ENCODE data around the gene B3GALT6.

B3GALT6 gene

GRCh38 chr1:1253972-1254666, 22.1 kb downstream of the B3GALT6 start:
- WGBS (ENCODE audit: extremely low coverage, insufficient coverage, insufficient read length), result no CpG with 5 or more reads among the region's 50 CpGs
- no peak overlapping the region for H3K27ac ChIP-seq (ENCODE audit: low read depth, low read length)
- H3K14ac ChIP-seq (ENCODE audit: low read length), result no peak overlapping the region
- H2BK5ac ChIP-seq (ENCODE audit: low read depth, low read length, poor library complexity), result no peak overlapping the region
- no peak overlapping the region for H4K91ac ChIP-seq (ENCODE audit: low read depth, low read length)
- H3K36me3 ChIP-seq (ENCODE audit: control insufficient read depth in 1 of 2, insufficient read depth in 2 of 2, low read length in 2 of 2), result peaks cover 57 to 63% of the 10 kb centered on the region in 2 experiments
- no peaks in the 10 kb centered on the region for H3K79me2 ChIP-seq (ENCODE audit: control insufficient read depth, insufficient read depth, low read length, poor library complexity)
- no peak overlapping the region for H2AK5ac ChIP-seq (ENCODE audit: low read length)
- H2AFZ ChIP-seq (ENCODE audit: insufficient read depth, low read length, poor library complexity), result no peak overlapping the region
- H3K27me3 ChIP-seq (ENCODE audit: insufficient read depth, low read length), result no peaks in the 10 kb centered on the region
- DNase-seq, result no peak
- peaks cover 6% of the 10 kb centered on the region for H3K79me1 ChIP-seq (ENCODE audit: low read length)
- H3K4me2 ChIP-seq (ENCODE audit: low read length), result no peak overlapping the region
- H4K12ac ChIP-seq (ENCODE audit: low read depth, low read length), result no peak overlapping the region
- peaks cover 6% of the 10 kb centered on the region in 2 experiments for H3K4me1 ChIP-seq (ENCODE audit: control insufficient read depth in 1 of 2, insufficient read depth in 2 of 2, low read length in 2 of 2)
- no peak overlapping the region for H3K9ac ChIP-seq (ENCODE audit: low read length)
- H2BK12ac ChIP-seq (ENCODE audit: low read length), result no peak overlapping the region
- no peak overlapping the region for H3K4me3 ChIP-seq (ENCODE audit: low read depth, low read length)
- no peak overlapping the region for H4K8ac ChIP-seq (ENCODE audit: low read depth, low read length)
- H3K23ac ChIP-seq (ENCODE audit: low read length), result no peak overlapping the region
- no peak overlapping the region for H3K18ac ChIP-seq (ENCODE audit: low read length)
- H2BK120ac ChIP-seq (ENCODE audit: insufficient read depth, low read length, poor library complexity), result no peak overlapping the region
- H3K4ac ChIP-seq (ENCODE audit: low read depth, low read length), result no peak overlapping the region
- peaks cover 7% of the 10 kb centered on the region for H3K9me3 ChIP-seq (ENCODE audit: insufficient read depth, low read depth, low read length)

DNA sequence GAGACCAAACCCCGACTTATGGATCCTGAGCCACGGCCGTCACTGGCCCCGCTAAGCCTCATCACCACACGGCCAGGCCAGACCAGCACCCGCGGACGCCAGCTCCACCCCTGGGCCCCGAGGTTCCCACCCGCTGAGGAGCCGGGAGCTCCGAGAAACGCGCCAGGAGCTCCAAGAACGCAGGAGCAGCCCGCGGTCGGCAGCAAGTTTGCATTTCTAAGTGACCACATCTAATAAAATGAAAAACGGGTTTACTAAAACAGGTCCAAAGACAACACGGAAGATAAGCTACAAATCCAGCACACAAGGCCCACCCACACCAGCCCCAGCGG, 22.6 kb downstream of the B3GALT6 start:
- Histone ChIP-seq H3K4me1 (ENCODE audit: control insufficient read depth in 1 of 2, insufficient read depth in 2 of 2, low read length in 2 of 2) (peaks cover 6% of the 10 kb centered on the region in 2 experiments), H3K27me3 (ENCODE audit: insufficient read depth, low read length) (no peaks in the 10 kb centered on the region), H3K23ac (ENCODE audit: low read length) (no peak overlapping the region)

DNA sequence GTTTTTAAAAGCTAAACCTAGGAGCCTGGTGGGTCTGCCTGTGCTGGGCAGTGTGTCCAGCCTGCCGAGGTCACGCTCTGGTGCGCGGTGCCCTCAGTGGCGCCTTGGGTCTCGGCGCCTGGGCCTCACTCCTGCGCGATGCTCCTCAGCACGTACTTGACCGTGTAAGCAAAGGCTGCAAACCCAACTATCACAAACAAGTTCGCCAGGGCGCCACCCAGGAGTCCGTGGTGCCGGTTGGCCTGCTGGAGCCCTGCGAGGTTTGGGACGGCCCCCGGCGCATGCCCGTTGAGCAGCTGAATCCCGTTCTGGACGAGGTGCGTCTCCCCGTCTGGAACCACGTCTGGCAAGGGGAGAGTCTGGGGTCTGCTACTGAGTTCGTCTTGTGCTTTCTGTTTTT, 23.0 kb downstream of the B3GALT6 start:
- H3K9ac ChIP-seq (ENCODE audit: low read length), result no peak overlapping the region
- no peaks in the 10 kb centered on the region for H3K79me2 ChIP-seq (ENCODE audit: control insufficient read depth, insufficient read depth, low read length, poor library complexity)
- no peak overlapping the region for H3K14ac ChIP-seq (ENCODE audit: low read length)
- H2AFZ ChIP-seq (ENCODE audit: insufficient read depth, low read length, poor library complexity), result no peak overlapping the region
- H3K4me3 ChIP-seq (ENCODE audit: low read depth, low read length), result no peak overlapping the region
- H3K27ac ChIP-seq (ENCODE audit: low read depth, low read length), result no peak overlapping the region
- H4K12ac ChIP-seq (ENCODE audit: low read depth, low read length), result no peak overlapping the region
- H2BK5ac ChIP-seq (ENCODE audit: low read depth, low read length, poor library complexity), result no peak overlapping the region
- peaks cover 6% of the 10 kb centered on the region for H3K79me1 ChIP-seq (ENCODE audit: low read length)
- peaks cover 6% of the 10 kb centered on the region in 2 experiments for H3K4me1 ChIP-seq (ENCODE audit: control insufficient read depth in 1 of 2, insufficient read depth in 2 of 2, low read length in 2 of 2)
- no peak overlapping the region for H2AK5ac ChIP-seq (ENCODE audit: low read length)
- DNase-seq, result no peak
- H4K91ac ChIP-seq (ENCODE audit: low read depth, low read length), result no peak overlapping the region
- WGBS (ENCODE audit: extremely low coverage, insufficient coverage, insufficient read length), result no CpG with 5 or more reads among the region's 26 CpGs
- no peak overlapping the region for H3K23ac ChIP-seq (ENCODE audit: low read length)
- H3K9me3 ChIP-seq (ENCODE audit: insufficient read depth, low read depth, low read length), result peaks cover 8% of the 10 kb centered on the region
- no peak overlapping the region for H4K8ac ChIP-seq (ENCODE audit: low read depth, low read length)
- peaks cover 63 to 72% of the 10 kb centered on the region in 2 experiments for H3K36me3 ChIP-seq (ENCODE audit: control insufficient read depth in 1 of 2, insufficient read depth in 2 of 2, low read length in 2 of 2)
- H2BK12ac ChIP-seq (ENCODE audit: low read length), result no peak overlapping the region
- H3K4me2 ChIP-seq (ENCODE audit: low read length), result no peak overlapping the region
- no peaks in the 10 kb centered on the region for H3K27me3 ChIP-seq (ENCODE audit: insufficient read depth, low read length)
- H3K18ac ChIP-seq (ENCODE audit: low read length), result no peak overlapping the region
- H2BK120ac ChIP-seq (ENCODE audit: insufficient read depth, low read length, poor library complexity), result no peak overlapping the region
- no peak overlapping the region for H3K4ac ChIP-seq (ENCODE audit: low read depth, low read length)

More for the DNA sequence above, 22.6 kb downstream of the B3GALT6 start:
- H3K18ac ChIP-seq (ENCODE audit: low read length), result no peak overlapping the region
- no peak overlapping the region for H3K14ac ChIP-seq (ENCODE audit: low read length)
- no peak overlapping the region for H4K12ac ChIP-seq (ENCODE audit: low read depth, low read length)
- H2AK5ac ChIP-seq (ENCODE audit: low read length), result no peak overlapping the region
- no peak overlapping the region for H2BK120ac ChIP-seq (ENCODE audit: insufficient read depth, low read length, poor library complexity)
- no peak for DNase-seq
- H3K4me2 ChIP-seq (ENCODE audit: low read length), result no peak overlapping the region
- no peak overlapping the region for H3K4me3 ChIP-seq (ENCODE audit: low read depth, low read length)
- H2BK5ac ChIP-seq (ENCODE audit: low read depth, low read length, poor library complexity), result no peak overlapping the region
- H3K9ac ChIP-seq (ENCODE audit: low read length), result no peak overlapping the region
- H3K79me2 ChIP-seq (ENCODE audit: control insufficient read depth, insufficient read depth, low read length, poor library complexity), result no peaks in the 10 kb centered on the region
- H3K4ac ChIP-seq (ENCODE audit: low read depth, low read length), result no peak overlapping the region
- H4K8ac ChIP-seq (ENCODE audit: low read depth, low read length), result no peak overlapping the region
- peaks cover 8% of the 10 kb centered on the region for H3K9me3 ChIP-seq (ENCODE audit: insufficient read depth, low read depth, low read length)
- H3K36me3 ChIP-seq (ENCODE audit: control insufficient read depth in 1 of 2, insufficient read depth in 2 of 2, low read length in 2 of 2), result peaks cover 60 to 67% of the 10 kb centered on the region in 2 experiments
- H2BK12ac ChIP-seq (ENCODE audit: low read length), result no peak overlapping the region
- no CpG with 5 or more reads among the region's 21 CpGs for WGBS (ENCODE audit: extremely low coverage, insufficient coverage, insufficient read length)
- no peak overlapping the region for H2AFZ ChIP-seq (ENCODE audit: insufficient read depth, low read length, poor library complexity)
- H4K91ac ChIP-seq (ENCODE audit: low read depth, low read length), result no peak overlapping the region
- peaks cover 6% of the 10 kb centered on the region for H3K79me1 ChIP-seq (ENCODE audit: low read length)
- H3K27ac ChIP-seq (ENCODE audit: low read depth, low read length), result no peak overlapping the region

- Histone ChIP-seq H4K8ac (ENCODE audit: low read depth, low read length) (no peak overlapping the region), H3K79me1 (ENCODE audit: low read length) (peaks cover 4% of the 10 kb centered on the region), H2AK5ac (ENCODE audit: low read length) (no peak overlapping the region), H3K23ac (ENCODE audit: low read length) (no peak overlapping the region), H3K4ac (ENCODE audit: low read depth, low read length) (no peak overlapping the region), H2AFZ (ENCODE audit: insufficient read depth, low read length, poor library complexity) (no peak overlapping the region), H3K9me3 (ENCODE audit: insufficient read depth, low read depth, low read length) (peaks cover 8% of the 10 kb centered on the region), H2BK5ac (ENCODE audit: low read depth, low read length, poor library complexity) (no peak overlapping the region), H3K4me2 (ENCODE audit: low read length) (no peak overlapping the region), H3K79me2 (ENCODE audit: control insufficient read depth, insufficient read depth, low read length, poor library complexity) (no peaks in the 10 kb centered on the region), H3K27ac (ENCODE audit: low read depth, low read length) (no peak overlapping the region), H3K27me3 (ENCODE audit: insufficient read depth, low read length) (no peaks in the 10 kb centered on the region), H3K18ac (ENCODE audit: low read length) (no peak overlapping the region), H3K36me3 (ENCODE audit: control insufficient read depth in 1 of 2, insufficient read depth in 2 of 2, low read length in 2 of 2) (peaks cover 69 to 77% of the 10 kb centered on the region in 2 experiments), H4K91ac (ENCODE audit: low read depth, low read length) (no peak overlapping the region), H2BK12ac (ENCODE audit: low read length) (no peak overlapping the region), H3K9ac (ENCODE audit: low read length) (no peak overlapping the region), H4K12ac (ENCODE audit: low read depth, low read length) (no peak overlapping the region), H2BK120ac (ENCODE audit: insufficient read depth, low read length, poor library complexity) (no peak overlapping the region), H3K4me3 (ENCODE audit: low read depth, low read length) (peak overlapping the region; percentile 29), H3K4me1 (ENCODE audit: control insufficient read depth in 1 of 2, insufficient read depth in 2 of 2, low read length in 2 of 2) (peaks cover 4% of the 10 kb centered on the region in 2 experiments), H3K14ac (ENCODE audit: low read length) (no peak overlapping the region)
- WGBS (ENCODE audit: extremely low coverage, insufficient coverage, insufficient read length), result no CpG with 5 or more reads among the region's 10 CpGs
- DNase-seq, result no peak
These were observed 23.6 kb downstream of the B3GALT6 start for GRCh38 chr1:1255611-1256010.

All from trophoblast cell (in vitro differentiated cells and primary cell).